KBM-7 (cell line): Measurements from ENCODE around the gene RNU6-7.

Source experiments
- DNase-seq: peaks from one replicate; pipeline ENCODE4 v3.0.0-alpha.2; 2015
- in situ Hi-C: fragments of 300-500 bp; cut with MboI; formaldehyde crosslinking; loops from 2 replicates; pipeline ENCODE4 v1.14.3; 2020; ENCODE audit warnings: low sequenced_read_pairs, low pct_unique_long_range_greater_than_20kb, mixed read lengths

The RNU6-7 gene

GRCh38 chr14:32249780-32250179, 47.9 kb downstream of the RNU6-7 start:
- in situ Hi-C loops = loop anchor here (25.0 kb wide), 2 partner anchors 312 to 737 kb away; no protein-coding TSS in a partner anchor
- DNase-seq = no peak

GRCh38 chr14:32250681-32251080, 48.8 kb downstream of the RNU6-7 start:
- in situ Hi-C loops = loop anchor here (25.0 kb wide), 2 partner anchors 313 to 738 kb away; no protein-coding TSS in a partner anchor
- DNase-seq = no peak

- in situ Hi-C loops = loop anchor here (25.0 kb wide), 2 partner anchors 314 to 739 kb away; no protein-coding TSS in a partner anchor
- no peak for DNase-seq
Observed at GRCh38 chr14:32251530-32251929, 49.7 kb downstream of the RNU6-7 start.
